HG02884 (cell line): ENCODE data around the gene MIA.
"Not testable (repeated sequence)": the region's sequence is repeated elsewhere in the genome, so short reads cannot be mapped to it uniquely, and the experiment has no call there.

Experiments used
- ATAC-seq: cut with Tn5 transposase; IDR thresholded peaks from one replicate; pipeline ENCODE4 v1.9.1; 2021; ENCODE audit warnings: mild to moderate bottlenecking, moderate library complexity; ENCODE audit not compliant: unreplicated experiment

MIA gene

GRCh38 chr19:40815223-40815622, 39.9 kb downstream of the MIA start:
- no peak for ATAC-seq

- not testable (repeated sequence) for ATAC-seq
These were observed 43.4 kb downstream of the MIA start for GRCh38 chr19:40818480-40819399.

- ATAC-seq, result not testable (repeated sequence)
These were observed 44.3 kb downstream of the MIA start for GRCh38 chr19:40819479-40820234.

GRCh38 chr19:40822161-40822560, 46.8 kb downstream of the MIA start:
- ATAC-seq, result no peak

GRCh38 chr19:40822704-40823553, 47.6 kb downstream of the MIA start:
- ATAC-seq, result not testable (repeated sequence)

- ATAC-seq, result not testable (repeated sequence)
These were observed 49.6 kb downstream of the MIA start for GRCh38 chr19:40824916-40825315.

- ATAC-seq, result not testable (repeated sequence)
These were observed 50.3 kb downstream of the MIA start for GRCh38 chr19:40825460-40826095.

- ATAC-seq, result not testable (repeated sequence)
These were observed 51.0 kb downstream of the MIA start for GRCh38 chr19:40826312-40826698.

GRCh38 chr19:40826699-40827385, 51.5 kb downstream of the MIA start:
- not testable (repeated sequence) for ATAC-seq
